T follicular helper cell (primary cell): Measurements from ENCODE around the gene GLS.
A peak's percentile ranks its signal among the peaks of the same experiment; 100 is the strongest.
"Not testable (repeated sequence)": the region's sequence is repeated elsewhere in the genome, so short reads cannot be mapped to it uniquely, and the experiment has no call there.

ENCODE experiments used
- DNase-seq: peaks from one replicate; pipeline ENCODE4 v3.0.0-alpha.2; 2020; ENCODE audit warnings: low read depth

Gene GLS

DNA sequence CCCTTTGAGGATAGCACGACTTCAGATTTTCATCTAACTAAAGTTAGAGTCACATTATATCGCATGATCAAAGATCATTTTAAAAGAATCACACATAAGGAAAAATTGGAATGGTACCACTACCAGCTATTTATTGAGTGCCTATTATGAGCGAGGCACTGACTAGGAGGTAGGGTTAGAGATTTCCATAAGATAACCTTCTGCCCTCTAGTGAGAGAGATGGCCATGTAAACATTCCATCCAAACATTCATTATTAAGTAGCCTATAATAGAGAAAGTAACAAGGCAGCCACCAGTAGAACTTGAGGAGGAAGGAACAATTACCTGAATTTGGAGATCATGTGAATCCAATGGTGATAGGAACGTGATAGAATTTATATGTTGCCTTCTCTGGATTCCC is 25.4 kb upstream of the GLS start:
- no peak for DNase-seq

DNA sequence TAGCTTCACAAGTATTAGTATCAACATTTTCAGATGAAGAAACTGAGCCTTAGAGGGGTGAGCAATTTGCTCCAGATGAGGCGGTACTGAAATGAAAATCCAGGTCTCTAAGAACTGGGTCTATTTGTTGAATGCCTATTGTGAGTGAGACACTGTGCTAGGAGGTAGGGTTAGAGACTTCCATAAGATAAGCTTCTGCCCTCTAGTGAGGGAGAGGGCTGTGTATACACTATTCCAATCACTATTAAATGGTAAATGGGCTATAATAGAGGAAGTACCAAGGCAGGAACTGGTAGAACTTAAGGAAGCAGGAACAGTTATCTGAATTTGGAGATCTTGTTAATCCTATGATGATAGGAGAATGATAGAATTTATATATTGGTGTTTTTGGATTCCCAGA is 23.6 kb upstream of the GLS start:
- DNase-seq, result no peak

DNA sequence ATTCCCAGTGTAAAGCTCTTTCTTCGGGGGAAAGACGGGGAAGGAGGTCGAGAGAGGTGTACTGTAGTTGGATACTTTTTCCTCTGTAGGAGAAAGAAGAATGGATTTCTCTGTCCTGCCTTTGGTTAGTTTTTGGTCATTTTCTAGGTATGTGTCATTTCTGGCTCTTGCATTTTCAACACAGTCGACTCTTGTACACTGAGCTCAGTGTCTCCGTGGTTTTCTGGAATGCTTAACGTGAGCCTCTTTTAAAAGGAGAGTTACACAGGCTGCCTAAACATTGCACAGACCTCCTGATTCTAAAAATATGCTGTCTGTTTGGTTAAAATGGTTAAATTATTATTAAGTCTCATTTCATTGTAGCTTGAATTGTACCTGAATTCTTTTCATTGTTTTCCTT is 21.8 kb upstream of the GLS start:
- DNase-seq, result no peak

DNA sequence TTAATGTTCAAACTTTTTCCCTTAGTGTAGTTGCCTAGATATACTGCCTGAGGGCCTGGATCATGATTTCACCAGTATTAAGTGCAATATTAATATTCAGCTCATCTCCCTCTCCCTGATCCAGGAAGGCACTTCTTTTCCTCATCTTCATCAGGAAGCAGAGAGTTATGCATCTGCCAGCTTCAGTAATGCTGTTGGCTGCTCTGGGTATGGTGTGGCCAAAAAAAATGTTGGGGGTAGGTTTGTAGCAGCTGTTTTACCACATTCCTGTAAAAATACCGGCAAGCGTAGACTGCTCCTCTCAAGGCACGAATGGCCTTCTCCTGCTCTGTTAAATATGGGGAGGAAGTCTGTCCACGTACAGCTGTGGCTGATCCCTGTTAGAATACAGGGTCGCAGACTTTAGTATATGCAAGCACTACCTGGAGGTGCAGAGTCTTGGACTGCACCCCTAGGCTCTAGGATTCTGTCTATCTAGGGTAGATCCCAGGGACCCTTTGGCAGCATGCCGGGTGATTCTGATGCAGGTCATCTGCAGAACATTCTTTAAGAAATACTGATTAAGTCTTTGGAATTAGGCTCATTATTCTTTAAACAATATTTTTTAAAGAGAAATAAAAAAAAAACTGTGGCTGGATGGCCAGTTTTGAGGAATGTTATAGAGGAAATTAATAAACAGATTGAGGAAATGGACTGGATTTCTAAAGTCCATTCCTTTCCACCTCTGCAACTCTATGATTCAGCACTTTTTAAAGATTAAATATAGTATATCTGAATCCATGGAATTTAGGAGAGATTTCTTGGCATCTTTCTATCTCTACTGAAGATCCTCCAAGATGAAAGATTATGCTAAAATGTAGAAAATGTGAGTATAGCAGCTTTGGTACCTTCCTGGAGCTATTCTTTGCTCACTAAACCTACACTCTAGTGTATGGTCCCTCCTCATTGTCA is 21.0 kb upstream of the GLS start:
- no peak for DNase-seq

DNA sequence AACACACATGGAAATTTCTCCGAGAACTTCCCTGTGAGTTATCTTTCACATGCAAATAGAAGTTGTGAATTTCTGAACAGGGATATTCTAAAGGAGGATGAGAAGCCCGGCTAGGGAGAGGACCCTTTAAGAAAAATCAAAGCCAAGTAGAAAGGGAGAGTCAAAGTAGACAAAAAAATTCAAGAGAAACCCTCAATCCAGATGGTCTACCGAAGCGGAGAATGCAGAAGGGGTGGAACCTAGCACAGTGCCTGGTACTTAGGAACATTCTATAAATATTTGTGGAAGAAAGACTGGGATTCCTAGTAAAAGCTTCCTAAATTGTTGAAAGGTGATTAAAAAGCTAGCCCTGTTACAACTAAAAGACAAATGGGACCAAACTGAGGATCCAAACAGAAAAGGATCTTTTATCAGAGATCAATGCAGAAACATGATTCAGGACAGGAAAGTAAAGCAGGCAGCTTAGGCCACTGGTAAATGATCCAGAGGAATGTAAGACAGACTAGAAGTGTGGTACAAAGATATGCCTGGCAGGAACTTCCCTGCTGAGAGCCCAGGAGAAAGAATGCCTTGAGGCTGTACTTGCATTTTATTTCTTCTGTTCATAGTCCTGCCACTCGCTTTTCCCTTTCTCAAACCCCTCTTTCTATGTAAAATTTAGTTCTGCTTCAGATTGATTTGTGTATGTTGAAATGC is 19.5 kb upstream of the GLS start:
- no peak for DNase-seq

DNA sequence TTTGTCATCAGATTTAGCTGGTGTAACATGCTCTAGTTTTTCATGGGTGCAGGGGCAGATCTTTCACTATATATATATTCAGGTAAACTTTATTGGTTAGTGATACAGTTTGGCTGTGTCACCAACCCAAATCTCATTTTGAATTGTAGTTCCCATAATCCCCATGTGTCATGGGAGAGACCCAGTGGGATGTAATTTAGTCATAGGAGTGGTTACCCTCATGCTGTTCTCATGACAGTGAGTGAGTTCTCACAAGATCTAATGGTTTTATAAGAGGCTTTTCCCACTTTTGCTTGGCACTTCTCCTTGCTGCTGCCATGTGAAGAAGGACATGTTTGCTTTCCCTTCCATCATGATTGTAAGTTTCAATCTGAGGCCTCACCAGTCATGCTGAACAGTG is 18.5 kb upstream of the GLS start:
- not testable (repeated sequence) for DNase-seq

DNA sequence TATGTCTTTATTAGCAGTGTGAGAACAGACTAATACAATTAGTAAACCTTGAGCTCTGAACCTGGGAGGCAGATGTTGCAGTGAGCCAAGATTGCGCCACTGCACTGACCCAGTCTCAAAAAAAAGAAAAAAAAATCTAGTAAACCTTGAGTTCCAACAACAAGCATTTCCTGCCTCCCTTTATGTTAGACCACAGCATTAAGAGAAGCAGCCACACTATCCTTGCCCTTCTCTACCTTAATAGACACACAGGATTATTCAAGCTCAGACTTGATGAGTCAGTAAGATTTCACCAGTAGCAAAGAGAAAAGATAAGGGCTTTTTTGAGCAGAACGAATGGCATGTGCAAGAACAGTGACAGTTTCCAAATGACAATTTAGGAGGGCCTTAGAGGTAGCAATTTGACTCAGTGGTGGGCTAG is 18.0 kb upstream of the GLS start:
- no peak for DNase-seq

DNA sequence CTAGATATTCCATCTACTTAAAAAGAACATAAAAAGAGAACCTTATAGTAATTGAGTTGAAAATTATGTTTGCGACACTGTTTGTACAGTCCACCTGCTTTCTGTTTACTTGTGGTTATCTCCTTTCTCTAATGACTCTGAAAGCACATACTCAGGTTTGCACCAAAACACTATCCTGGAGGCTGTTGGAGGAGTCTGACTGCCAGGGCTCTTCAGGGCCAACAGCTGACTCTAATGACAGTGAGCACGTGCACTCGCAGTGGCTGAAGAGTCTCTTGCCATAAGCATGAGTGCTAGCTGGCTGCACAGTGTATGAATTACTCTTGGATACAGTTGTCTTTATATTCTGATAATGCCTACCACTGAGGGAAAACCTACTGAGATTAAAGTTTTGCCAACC is 16.7 kb upstream of the GLS start:
- DNase-seq, result no peak

DNA sequence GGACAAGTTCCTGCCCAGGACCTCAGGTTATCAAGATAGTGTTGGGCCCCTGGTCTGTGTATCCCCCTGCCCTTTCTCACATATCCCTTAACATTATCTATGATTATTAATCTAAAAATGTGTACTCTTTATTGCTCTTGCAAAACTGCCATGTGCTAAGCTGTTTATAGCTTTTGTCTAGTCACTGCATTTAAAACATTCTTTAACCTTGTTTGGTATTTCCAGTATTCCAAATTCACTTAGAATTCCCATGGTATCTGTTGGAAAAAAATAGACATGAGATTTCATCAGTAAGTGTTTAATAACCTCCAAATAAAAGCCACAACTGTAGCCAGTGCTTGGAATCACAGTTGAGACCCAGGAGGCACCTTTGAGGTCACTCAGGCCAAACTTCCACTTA is 16.2 kb upstream of the GLS start:
- DNase-seq, result no peak

DNA sequence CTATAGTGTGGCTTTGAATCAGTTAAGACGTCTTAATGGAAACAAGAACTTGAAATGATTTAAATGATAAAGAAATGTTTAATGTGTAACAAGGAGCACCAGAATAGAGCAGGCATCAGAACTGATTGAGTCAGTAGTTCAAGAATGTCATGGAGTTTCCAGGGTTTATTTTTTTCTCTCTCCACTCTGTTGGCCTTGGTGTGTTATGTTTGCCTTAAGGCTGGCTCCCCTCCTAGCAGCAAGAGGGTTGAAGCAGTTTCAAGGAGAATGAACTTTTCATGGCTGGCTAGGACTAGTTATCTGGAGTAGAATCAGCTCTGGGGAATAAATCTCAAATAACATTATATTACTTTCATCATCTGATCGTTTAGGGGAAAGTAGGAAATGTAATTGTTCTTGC is 13.4 kb upstream of the GLS start:
- DNase-seq, result no peak

DNA sequence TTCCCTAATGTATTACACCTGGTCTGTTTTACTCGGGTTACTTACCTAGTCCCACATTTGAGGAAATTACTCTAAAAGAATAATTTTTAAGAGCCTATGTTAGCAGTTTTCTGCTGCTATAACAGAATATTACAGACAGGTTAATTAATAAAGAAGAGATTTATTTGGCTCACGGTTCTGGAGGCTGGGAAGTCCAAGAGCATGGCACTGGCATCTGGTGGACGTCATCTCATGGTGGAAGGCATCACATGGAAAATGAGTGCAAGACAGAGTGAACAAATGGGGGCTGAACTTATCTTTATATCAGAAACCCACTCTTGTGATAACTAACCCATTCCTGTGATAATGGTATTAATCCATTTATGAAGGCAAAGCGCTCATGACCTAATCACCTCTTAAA is 12.8 kb upstream of the GLS start:
- DNase-seq, result no peak

DNA sequence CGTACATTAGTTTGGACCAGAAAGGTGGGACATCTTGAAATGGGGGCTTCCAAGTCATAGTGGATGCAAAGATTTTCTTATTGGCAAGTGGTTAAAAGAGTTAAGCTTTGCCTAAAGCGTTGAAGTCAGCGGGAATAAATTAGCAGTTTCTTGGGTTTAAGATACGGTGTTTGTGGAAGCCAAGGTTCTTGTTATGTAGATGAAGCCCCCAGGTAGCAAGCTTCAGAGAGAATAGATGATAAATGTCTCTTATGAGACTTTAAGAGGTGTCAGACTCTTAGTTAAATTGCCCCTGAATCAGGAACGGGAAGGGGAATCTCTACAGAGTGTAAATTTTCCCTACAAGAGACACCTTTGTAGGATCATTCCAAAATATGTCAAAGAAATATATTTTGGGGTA is 10.9 kb upstream of the GLS start:
- DNase-seq, result no peak

DNA sequence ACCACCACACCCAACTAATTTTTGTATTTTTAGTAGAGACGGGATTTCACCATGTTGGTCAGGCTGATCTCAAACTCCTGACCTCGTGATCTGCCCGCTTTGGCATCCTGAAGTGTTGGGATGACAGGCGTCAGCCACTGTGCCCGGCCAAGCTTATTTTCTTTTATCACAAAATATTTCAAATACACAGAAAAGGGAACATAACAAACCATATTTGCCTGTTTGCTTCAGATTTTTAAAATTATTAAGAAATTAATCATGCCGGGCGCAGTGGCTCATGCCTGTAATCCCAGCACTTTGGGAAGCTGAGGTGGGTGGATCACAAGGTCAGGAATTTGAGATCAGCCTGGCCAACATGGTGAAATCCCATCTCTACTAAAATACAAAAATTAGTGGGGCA is 7.2 kb upstream of the GLS start:
- not testable (repeated sequence) for DNase-seq

DNA sequence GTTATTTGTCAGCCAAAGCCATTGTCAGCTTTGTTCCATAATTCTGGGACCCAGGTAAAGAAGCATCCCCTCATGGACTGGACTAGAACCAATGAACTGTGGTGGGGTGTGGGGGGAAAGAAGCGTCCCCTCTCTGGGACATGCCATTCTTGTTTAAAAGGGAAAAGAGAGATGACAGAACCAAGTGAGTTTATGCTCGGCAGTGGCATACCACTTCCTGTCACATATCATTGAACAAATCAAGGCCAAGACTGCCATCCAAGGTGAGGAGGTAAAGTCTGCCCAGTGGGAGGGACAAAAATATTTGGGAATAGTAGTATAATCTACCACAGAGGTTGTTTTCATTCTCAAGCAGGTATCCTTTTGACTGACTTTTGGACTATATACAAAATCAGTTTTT is 4.7 kb upstream of the GLS start:
- DNase-seq, result no peak

DNA sequence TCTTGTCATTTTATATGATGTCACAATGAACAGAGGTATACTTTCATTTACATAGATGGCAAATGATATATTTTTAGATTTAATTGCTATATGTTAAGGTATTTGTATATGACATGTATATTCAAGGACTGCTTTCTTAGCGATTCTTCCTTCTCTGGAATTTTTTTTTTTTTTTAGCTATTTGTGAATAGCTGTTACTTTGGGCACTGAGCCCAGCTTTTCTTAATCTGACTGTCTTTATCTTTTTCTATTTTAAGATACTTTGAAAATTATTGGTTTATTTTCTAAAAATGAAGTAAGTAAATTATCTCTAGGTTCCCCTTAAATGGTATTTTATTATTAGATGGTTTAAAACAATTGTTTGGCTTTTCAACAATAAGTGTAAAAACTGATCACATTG is 4.0 kb upstream of the GLS start:
- no peak for DNase-seq

DNA sequence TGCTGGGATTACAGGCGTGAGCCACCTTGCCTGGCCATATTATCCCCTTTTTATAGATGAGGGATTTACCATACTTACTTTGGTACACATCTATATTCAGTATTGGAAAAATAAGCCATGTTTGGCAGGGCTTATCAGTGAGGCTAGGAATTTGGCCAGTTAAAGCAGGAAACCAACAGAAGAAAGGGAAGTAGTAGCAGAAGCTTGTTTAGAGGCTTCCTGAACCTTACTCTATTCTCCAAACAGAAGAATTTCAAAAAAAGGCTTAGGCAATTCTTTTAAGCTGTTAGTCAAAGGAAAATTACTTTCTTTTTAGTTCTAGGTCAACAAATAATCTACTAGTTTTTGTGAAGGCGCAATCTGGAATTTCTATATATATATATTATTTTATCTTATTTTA is 3.2 kb upstream of the GLS start:
- DNase-seq, result no peak

DNA sequence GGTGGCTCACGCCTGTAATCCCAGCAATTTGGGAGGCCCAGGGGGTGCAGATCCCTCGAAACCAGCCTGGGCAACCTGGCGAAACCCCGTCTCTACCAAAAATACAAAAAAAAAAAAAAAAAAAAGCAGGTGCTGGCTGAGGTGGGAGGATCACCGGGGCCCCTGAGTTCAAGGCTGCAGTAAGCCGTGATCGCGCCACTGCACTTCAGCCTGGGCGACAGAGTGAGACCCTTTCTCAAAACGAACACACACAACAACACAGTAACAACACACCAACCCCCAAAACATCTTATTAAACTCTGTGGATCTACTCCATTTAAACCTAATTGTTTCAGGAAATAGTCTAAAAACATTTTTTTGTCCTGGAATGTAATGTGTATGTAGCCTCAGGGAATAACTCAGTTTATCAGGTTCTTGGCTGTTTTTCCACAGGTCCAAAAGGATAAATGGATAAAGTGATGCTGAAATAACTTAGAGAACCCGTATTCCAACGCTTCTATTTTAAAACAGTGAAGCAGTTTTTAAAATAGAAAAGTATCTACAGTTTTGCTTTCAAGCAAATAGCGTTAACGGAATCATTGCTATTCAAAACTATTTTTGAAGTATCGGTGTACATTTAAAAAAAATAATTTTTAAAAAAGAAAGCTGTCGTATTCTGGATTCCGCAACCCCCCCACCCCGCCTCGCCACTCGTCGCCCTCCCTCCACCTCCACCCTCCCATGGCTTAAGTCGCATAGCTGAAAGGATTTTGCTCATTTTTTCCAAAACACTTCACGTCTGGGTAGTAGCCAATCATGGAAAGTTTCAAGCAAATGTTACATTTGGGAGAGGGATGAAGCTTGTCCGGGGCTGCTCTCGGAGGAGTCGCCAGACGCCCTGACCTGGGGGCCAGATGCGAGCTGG is 895 bp upstream of the GLS start:
- peak; percentile 20 for DNase-seq

DNA sequence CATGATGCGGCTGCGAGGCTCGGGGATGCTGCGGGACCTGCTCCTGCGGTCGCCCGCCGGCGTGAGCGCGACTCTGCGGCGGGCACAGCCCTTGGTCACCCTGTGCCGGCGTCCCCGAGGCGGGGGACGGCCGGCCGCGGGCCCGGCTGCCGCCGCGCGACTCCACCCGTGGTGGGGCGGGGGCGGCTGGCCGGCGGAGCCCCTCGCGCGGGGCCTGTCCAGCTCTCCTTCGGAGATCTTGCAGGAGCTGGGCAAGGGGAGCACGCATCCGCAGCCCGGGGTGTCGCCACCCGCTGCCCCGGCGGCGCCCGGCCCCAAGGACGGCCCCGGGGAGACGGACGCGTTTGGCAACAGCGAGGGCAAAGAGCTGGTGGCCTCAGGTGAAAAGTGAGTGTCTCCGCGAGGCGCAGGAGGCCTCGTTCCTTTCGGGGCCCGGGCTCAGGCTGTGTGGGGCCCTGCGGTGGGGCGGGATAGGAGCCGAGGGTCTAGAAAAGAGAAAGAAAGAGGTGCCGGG is 520 bp downstream of the GLS start:
- DNase-seq, result no peak

DNA sequence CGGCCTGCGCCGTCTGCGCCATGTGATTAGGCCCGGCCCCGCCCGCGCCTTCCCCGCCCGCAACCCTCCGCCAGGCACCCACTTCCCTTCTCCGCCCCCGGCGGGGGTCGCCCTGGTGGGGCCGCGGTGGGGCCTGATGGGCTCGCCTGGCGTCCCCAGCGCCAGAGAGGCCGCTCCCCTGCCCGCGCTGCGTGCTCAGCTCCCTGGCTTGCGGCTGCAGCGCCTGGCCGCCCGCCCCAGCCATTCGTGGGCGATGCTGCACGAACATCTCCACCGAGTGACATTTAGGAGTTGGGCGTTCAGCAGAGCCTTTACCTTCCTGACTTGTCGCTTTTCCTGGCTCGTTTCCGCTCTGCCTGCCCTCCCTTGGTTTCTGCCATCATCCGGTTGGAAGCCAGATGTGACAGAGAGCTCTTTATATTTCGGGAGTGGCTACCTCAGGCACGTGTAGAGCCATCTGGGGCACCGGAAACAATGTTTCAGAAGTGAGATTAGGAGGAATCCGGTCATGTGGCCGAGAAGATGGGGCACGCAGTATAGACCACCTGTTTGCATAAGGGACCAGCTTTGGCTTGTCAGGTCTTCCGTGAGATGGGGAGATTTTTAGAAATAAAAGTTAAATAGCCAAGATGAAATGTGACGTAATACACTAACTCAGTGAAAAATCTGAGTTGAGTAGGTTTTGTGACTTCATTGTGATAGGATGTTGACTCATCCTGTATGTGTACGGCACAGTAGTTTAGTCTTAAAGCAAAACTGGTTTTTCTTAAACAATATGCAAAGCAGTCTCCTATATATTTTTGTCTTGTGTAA is 1.2 kb downstream of the GLS start:
- peak; percentile 69 for DNase-seq

DNA sequence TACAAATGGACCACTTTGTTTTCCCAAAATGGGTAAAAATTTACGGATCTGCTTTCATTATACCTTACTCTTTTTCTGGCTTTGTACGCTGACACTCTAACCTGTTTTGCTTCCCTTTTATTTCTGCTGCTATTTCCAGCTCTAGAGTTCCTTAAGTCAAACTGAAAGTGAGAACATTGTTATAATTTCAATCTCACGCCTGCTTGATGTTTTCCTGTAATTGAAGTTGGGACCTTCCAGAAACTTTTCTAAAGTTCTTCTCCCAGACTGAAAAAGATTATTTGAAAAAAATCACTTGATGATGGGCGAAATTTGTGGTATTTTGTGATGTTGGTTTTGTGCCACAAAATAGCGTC is 1.8 kb downstream of the GLS start:
- DNase-seq, result no peak

DNA sequence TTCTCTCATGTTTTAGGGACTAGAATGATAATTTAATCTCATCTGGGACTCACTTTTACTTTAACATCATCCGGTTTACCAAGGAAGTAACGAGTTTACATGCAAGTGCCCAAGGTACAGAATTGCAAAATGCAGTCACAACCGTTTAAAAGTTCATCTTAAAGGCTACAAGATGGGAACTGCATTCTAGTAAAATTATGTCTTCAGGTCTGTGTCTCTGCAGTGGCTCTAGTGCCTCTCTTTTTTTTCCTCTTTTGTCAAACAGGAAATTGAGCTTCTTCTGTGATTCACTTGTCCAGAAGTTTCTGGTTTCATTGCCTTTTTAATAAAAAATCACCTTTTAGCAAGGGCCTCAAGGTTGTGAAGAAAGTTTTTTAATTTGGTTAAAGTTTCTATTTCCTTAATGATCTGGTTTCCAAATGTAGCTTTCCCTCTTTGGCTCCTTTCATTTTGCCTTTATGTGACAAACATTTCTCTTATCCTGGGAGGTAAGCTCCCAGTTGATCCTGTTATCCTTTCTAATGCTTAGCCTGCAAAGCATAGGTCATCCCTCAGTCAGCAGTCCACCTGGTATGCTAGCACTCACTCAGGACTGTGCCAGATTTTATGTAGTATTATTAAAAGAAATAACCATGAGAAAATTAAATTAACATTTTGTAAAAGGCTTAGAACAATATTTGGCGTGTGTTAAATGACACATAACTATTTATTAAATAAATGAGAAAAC is 2.4 kb downstream of the GLS start:
- DNase-seq, result no peak
